Loucy (cell line): ENCODE results near the gene DPCD.

Experiments used
- H2AFZ ChIP-seq: fragments of 200-600 bp; sonication (generic); 2 replicates; pipeline ENCODE4 v1.6.0; 2016; ENCODE audit warnings: antibody characterized with exemption, mild to moderate bottlenecking, low read length, moderate library complexity
- H3F3A ChIP-seq: fragments of 200-600 bp; 2 replicates; pipeline ENCODE4 v1.6.0; 2016; ENCODE audit warnings: antibody characterized with exemption, low read depth, mild to moderate bottlenecking
- H3K27me3 ChIP-seq: fragments of 200-600 bp; sonication (generic); 2 replicates; pipeline ENCODE4 v1.6.1; 2014; ENCODE audit warnings: low read length, mild to moderate bottlenecking; ENCODE audit not compliant: insufficient read depth, poor library complexity, severe bottlenecking
- H3K36me3 ChIP-seq: fragments of 200-600 bp; sonication (generic); 2 replicates; pipeline ENCODE4 v1.6.1; 2016; ENCODE audit warnings: low read length; ENCODE audit not compliant: insufficient read depth
- H3K4me1 ChIP-seq: fragments of 200-600 bp; sonication (generic); 2 replicates; pipeline ENCODE4 v1.5.1; 2014; ENCODE audit warnings: low read length, mild to moderate bottlenecking; ENCODE audit not compliant: insufficient read depth, poor library complexity, severe bottlenecking
- H3K4me2 ChIP-seq: fragments of 200-600 bp; sonication (generic); 2 replicates; pipeline ENCODE4 v1.6.0; 2014; ENCODE audit warnings: antibody characterized with exemption, low read length, low read depth, mild to moderate bottlenecking; ENCODE audit not compliant: poor library complexity, severe bottlenecking
- H3K4me3 ChIP-seq: fragments of 200-600 bp; sonication (generic); 2 replicates; pipeline ENCODE4 v1.5.1; 2014; ENCODE audit warnings: low read length, mild to moderate bottlenecking, mixed read lengths; ENCODE audit not compliant: poor library complexity, severe bottlenecking
- H3K79me2 ChIP-seq: fragments of 200-600 bp; sonication (generic); 2 replicates; pipeline ENCODE4 v1.6.1; 2014; ENCODE audit warnings: low read length; ENCODE audit not compliant: insufficient read depth
- H3K9ac ChIP-seq: fragments of 200-600 bp; sonication (generic); 2 replicates; pipeline ENCODE4 v1.6.0; 2014; ENCODE audit warnings: mild to moderate bottlenecking, low read depth, low read length, moderate library complexity; ENCODE audit not compliant: poor library complexity, severe bottlenecking
- H3K9me2 ChIP-seq: fragments of 200-600 bp; sonication (generic); replicated peaks from 2 replicates; pipeline ENCODE4 v1.6.1; 2016; ENCODE audit warnings: low read depth, low read length, mixed read lengths
- H3K9me3 ChIP-seq: fragments of 200-600 bp; sonication (generic); 2 replicates; pipeline ENCODE4 v1.6.1; 2014; ENCODE audit warnings: mild to moderate bottlenecking, antibody characterized with exemption, low read length, low read depth; ENCODE audit not compliant: insufficient read depth
- H4K20me1 ChIP-seq: fragments of 200-600 bp; sonication (generic); 2 replicates; pipeline ENCODE4 v1.6.0; 2014; ENCODE audit warnings: antibody characterized with exemption, low read length, mild to moderate bottlenecking; ENCODE audit not compliant: insufficient read depth, poor library complexity, severe bottlenecking
- CTCF ChIP-seq: fragments of 200-600 bp; sonication (generic); conservative IDR thresholded peaks from 2 replicates; pipeline ENCODE4 v1.5.1; 2014; ENCODE audit warnings: mild to moderate bottlenecking, antibody characterized with exemption, low read length
- EZH2phosphoT487 ChIP-seq: fragments of 200-600 bp; IDR thresholded peaks from 2 replicates; pipeline ENCODE4 v1.6.1; 2018; ENCODE audit warnings: antibody characterized with exemption, mild to moderate bottlenecking, moderate library complexity, borderline replicate concordance

DPCD gene

DNA sequence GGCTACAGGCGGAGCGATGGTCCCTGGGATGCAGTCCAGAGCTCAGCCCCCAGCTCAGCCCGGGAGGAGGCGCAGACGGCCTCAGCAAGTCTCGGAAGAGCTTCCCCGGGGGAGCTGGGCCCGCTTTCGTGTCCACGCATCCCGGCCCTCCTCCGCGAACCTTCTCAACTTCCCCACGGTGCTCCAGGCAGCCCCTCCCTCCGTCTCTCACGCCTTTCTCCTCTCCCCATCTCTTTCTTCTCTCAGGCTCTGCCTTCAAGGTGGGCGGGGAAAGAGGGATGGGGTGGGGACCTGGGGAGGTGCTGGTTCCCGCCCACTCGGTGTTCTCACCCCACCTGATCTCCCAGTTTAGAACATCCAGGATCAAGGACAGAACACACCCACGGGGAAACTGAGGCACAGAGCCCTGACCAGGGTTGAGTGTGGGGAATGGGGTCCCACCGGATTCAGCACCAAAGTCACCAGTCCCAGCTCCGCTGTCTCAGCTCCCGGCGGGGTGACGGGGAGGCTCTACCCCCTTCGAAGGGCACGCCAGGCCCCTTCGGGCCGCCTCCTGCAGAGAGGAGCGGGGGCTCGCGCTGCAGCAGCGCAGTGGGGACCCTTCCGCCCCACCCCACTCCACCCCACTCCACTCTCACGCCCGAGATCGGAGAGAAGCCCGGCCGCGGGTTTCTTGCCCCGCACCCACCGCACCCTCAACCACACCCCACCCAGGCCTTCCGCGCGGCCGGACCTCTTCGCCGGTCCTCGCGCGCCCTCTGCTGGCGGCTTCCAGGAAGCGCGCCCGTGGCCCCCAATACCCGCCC, 18.3 kb upstream of the DPCD start:
- Histone ChIP-seq H3K9ac (peak overlapping the region; percentile 62), H3K36me3 (no peaks in the 10 kb centered on the region), H2AFZ (peak overlapping the region; percentile 97), H3K9me2 (no peaks in the 10 kb centered on the region), H3F3A (no peaks in the 10 kb centered on the region), H3K4me3 (peak overlapping the region; percentile 76), H3K4me2 (peak overlapping the region; percentile 87), H3K9me3 (no peaks in the 10 kb centered on the region), H3K27me3 (no peaks in the 10 kb centered on the region), H4K20me1 (no peaks in the 10 kb centered on the region), H3K4me1 (peaks cover 11% of the 10 kb centered on the region), H3K79me2 (no peaks in the 10 kb centered on the region)
- peak; percentile 65 for TF ChIP-seq CTCF
- TF ChIP-seq EZH2phosphoT487 = no peak

- H4K20me1 ChIP-seq = no peaks in the 10 kb centered on the region
- H3K9ac ChIP-seq = peak overlapping the region; percentile 62
- TF ChIP-seq EZH2phosphoT487 = no peak
- TF ChIP-seq CTCF = peak; percentile 25; the same call in 1 of the 2 replicates
- no peaks in the 10 kb centered on the region for H3K79me2 ChIP-seq
- peaks cover 11% of the 10 kb centered on the region for H3K4me1 ChIP-seq
- H2AFZ ChIP-seq = peak overlapping the region; percentile 97
- no peaks in the 10 kb centered on the region for H3K27me3 ChIP-seq
- peak overlapping the region; percentile 87 for H3K4me2 ChIP-seq
- H3K36me3 ChIP-seq = no peaks in the 10 kb centered on the region
- no peaks in the 10 kb centered on the region for H3K9me2 ChIP-seq
- no peaks in the 10 kb centered on the region for H3F3A ChIP-seq
- peak overlapping the region; percentile 76 for H3K4me3 ChIP-seq
- H3K9me3 ChIP-seq = no peaks in the 10 kb centered on the region
Measured at GRCh38 chr10:101570428-101571270, 17.5 kb upstream of the DPCD start.

GRCh38 chr10:101571271-101571925, 16.7 kb upstream of the DPCD start:
- Histone ChIP-seq H3K9me2 (no peaks in the 10 kb centered on the region), H3K9me3 (no peaks in the 10 kb centered on the region), H3F3A (no peaks in the 10 kb centered on the region), H4K20me1 (no peaks in the 10 kb centered on the region), H2AFZ (no peak overlapping the region), H3K4me3 (no peak overlapping the region), H3K4me1 (peaks cover 11% of the 10 kb centered on the region), H3K79me2 (no peaks in the 10 kb centered on the region), H3K9ac (no peak overlapping the region), H3K4me2 (no peak overlapping the region), H3K36me3 (no peaks in the 10 kb centered on the region), H3K27me3 (no peaks in the 10 kb centered on the region)
- no peak for TF ChIP-seq EZH2phosphoT487
- TF ChIP-seq CTCF = no peak
